PC-3 (cell line): ENCODE measurements around the gene NEGR1. TPM values are rescaled to one million over a fixed set of nuclear protein-coding genes. Genes with fewer than 3 reads are reported as not detected.

Source experiments
- ATAC-seq: fragments of 200-7000 bp; cut with Tn5 transposase; 2 replicates; pipeline ENCODE4 v1.9.1; 2020; ENCODE audit warnings: mild to moderate bottlenecking, moderate library complexity
- BruUV-seq: library from RNA; stranded (reverse); fragments of 400-500 nt; replicated peaks from 2 replicates; lab custom pipeline; 2021; lab: Mats Ljungman, UMichigan
- CTCF ChIA-PET: fragments of 300-600 bp; sonication (Branson Sonifier 250); formaldehyde crosslinking; loops from one replicate; lab custom pipeline; 2022; ENCODE audit warnings: antibody characterized with exemption; lab: Charles Lee
- POLR2A ChIA-PET: fragments of 300-600 bp; sonication (Branson Sonifier 250); formaldehyde crosslinking; loops from one replicate; lab custom pipeline; 2022; ENCODE audit warnings: antibody characterized with exemption; ENCODE audit not compliant: unreplicated experiment; lab: Charles Lee
- DNase-seq: peaks from one replicate; pipeline ENCODE4 v3.0.0-alpha.2; 2015
- H2AFZ ChIP-seq: fragments of 300-600 bp; sonication (generic); 2 replicates; pipeline ENCODE4 v1.6.0; 2016; ENCODE audit warnings: antibody characterized with exemption, low read length
- H3F3A ChIP-seq: fragments of 300-600 bp; sonication (generic); one replicate; pipeline ENCODE4 v1.6.0; 2017; ENCODE audit warnings: antibody characterized with exemption, low read length, control low read depth, mild to moderate bottlenecking; ENCODE audit not compliant: unreplicated experiment
- H3K27ac ChIP-seq: fragments of 300-600 bp; sonication (generic); 2 replicates; pipeline ENCODE4 v1.5.1; 2016; ENCODE audit warnings: mild to moderate bottlenecking, low read length
- H3K27me3 ChIP-seq: fragments of 300-600 bp; sonication (generic); 2 replicates; pipeline ENCODE4 v1.6.1; 2016; ENCODE audit warnings: low read length, mixed read lengths
- H3K36me3 ChIP-seq: fragments of 300-600 bp; sonication (generic); 2 replicates; pipeline ENCODE4 v1.6.1; 2016; ENCODE audit warnings: low read depth, mixed run types, low read length, mixed read lengths
- H3K4me1 ChIP-seq: fragments of 300-600 bp; sonication (generic); 2 replicates; pipeline ENCODE4 v1.5.1; 2016; ENCODE audit warnings: low read length; ENCODE audit not compliant: insufficient read depth
- H3K4me2 ChIP-seq: fragments of 300-600 bp; sonication (generic); 2 replicates; pipeline ENCODE4 v1.6.0; 2016; ENCODE audit warnings: low read length
- H3K4me3 ChIP-seq: fragments of 300-600 bp; sonication (generic); 2 replicates; pipeline ENCODE4 v1.5.1; 2016; ENCODE audit warnings: mild to moderate bottlenecking, low read length, mixed read lengths
- H3K79me2 ChIP-seq: fragments of 300-600 bp; sonication (generic); 2 replicates; pipeline ENCODE4 v1.6.1; 2017; ENCODE audit warnings: low read length, mixed read lengths
- H3K9ac ChIP-seq: fragments of 300-600 bp; sonication (generic); 2 replicates; pipeline ENCODE4 v1.6.0; 2016; ENCODE audit warnings: mild to moderate bottlenecking, low read length
- H3K9me2 ChIP-seq: fragments of 300-600 bp; sonication (generic); replicated peaks from 2 replicates; pipeline ENCODE4 v1.6.1; 2016; ENCODE audit warnings: mixed run types, low read length, mixed read lengths
- H3K9me3 ChIP-seq: fragments of 300-600 bp; sonication (generic); 2 replicates; pipeline ENCODE4 v1.6.1; 2016; ENCODE audit warnings: low read length, mixed read lengths
- H4K20me1 ChIP-seq: fragments of 300-600 bp; sonication (generic); 2 replicates; pipeline ENCODE4 v1.6.1; 2016; ENCODE audit warnings: low read length, mixed read lengths
- CTCF ChIP-seq: fragments of 300-600 bp; sonication (generic); conservative IDR thresholded peaks from 2 replicates; pipeline ENCODE4 v1.5.1; 2017; ENCODE audit warnings: antibody characterized with exemption, low read depth, mild to moderate bottlenecking, low read length
- EZH2 ChIP-seq: fragments of 300-600 bp; sonication (generic); IDR thresholded peaks from one replicate; pipeline ENCODE4 v1.6.1; 2017; ENCODE audit warnings: antibody characterized with exemption, mild to moderate bottlenecking, low read length; ENCODE audit not compliant: unreplicated experiment
- EZH2phosphoT487 ChIP-seq: fragments of 300-600 bp; sonication (generic); IDR thresholded peaks from 2 replicates; pipeline ENCODE4 v1.6.1; 2018; ENCODE audit warnings: mild to moderate bottlenecking, antibody characterized with exemption, low read length, borderline replicate concordance
- intact Hi-C: fragments of 100-400 bp; cut with micrococcal nuclease; formaldehyde crosslinking; loops from 2 replicates; pipeline ENCODE4 v1.9.0; 2023
- total RNA-seq: library from RNA; depleted of rRNA; stranded (reverse); fragments of >200 nt; gene quantifications from 2 replicates; pipeline ENCODE4 v1.2.3, GENCODE V29; 2014

NEGR1 gene
- total RNA-seq, 1 experiment from 2014 or later: 3.4 TPM

DNA sequence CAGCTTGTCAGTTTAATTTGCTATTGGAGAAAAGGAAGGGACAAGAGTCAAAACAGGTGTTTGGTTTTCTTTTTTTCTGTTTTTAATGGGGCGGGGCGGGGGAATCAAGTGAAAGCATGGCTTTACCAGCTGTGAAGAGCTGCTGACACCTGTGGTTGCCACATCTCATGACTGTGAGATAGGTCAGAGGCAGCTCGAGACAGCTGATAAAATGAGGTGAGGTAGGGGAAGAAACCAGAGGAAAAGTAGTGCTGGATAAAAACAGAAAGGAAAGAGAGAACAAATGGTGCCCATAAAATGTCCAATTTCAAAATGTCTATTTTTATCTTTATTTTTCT is 272.3 kb downstream of the NEGR1 start:
- H3F3A ChIP-seq: no peaks in the 10 kb centered on the region
- H3K79me2 ChIP-seq: no peaks in the 10 kb centered on the region
- H3K4me1 ChIP-seq: no peaks in the 10 kb centered on the region
- no peak for DNase-seq
- H3K4me2 ChIP-seq: no peak overlapping the region
- no peaks in the 10 kb centered on the region for H3K9me2 ChIP-seq
- no peak overlapping the region for H2AFZ ChIP-seq
- intact Hi-C loops: no loop called here
- TF ChIP-seq CTCF (no peak), EZH2phosphoT487 (no peak), EZH2 (no peak)
- BruUV-seq: no TSS peak
- no peaks in the 10 kb centered on the region for H3K27me3 ChIP-seq
- POLR2A ChIA-PET: no interaction called here
- no peak overlapping the region for H3K9ac ChIP-seq
- H3K9me3 ChIP-seq: no peaks in the 10 kb centered on the region
- H3K4me3 ChIP-seq: no peak overlapping the region
- no peaks in the 10 kb centered on the region for H4K20me1 ChIP-seq
- ATAC-seq: no peak
- CTCF ChIA-PET: no interaction called here
- H3K36me3 ChIP-seq: no peaks in the 10 kb centered on the region
- no peak overlapping the region for H3K27ac ChIP-seq

GRCh38 chr1:72009173-72010093 is 272.9 kb downstream of the NEGR1 start:
- TF ChIP-seq EZH2phosphoT487 (no peak), CTCF (no peak), EZH2 (no peak)
- no peaks in the 10 kb centered on the region for H4K20me1 ChIP-seq
- no TSS peak for BruUV-seq
- H3K4me3 ChIP-seq: no peak overlapping the region
- ChIA-PET CTCF (no interaction called here), POLR2A (no interaction called here)
- no peak for ATAC-seq
- no peak for DNase-seq
- intact Hi-C loops: no loop called here
- no peak overlapping the region for H3K27ac ChIP-seq
- H3K9ac ChIP-seq: no peak overlapping the region
- no peaks in the 10 kb centered on the region for H3K36me3 ChIP-seq
- H3K27me3 ChIP-seq: no peaks in the 10 kb centered on the region
- no peaks in the 10 kb centered on the region for H3F3A ChIP-seq
- H3K9me2 ChIP-seq: no peaks in the 10 kb centered on the region
- no peak overlapping the region for H3K4me2 ChIP-seq
- no peak overlapping the region for H2AFZ ChIP-seq
- no peaks in the 10 kb centered on the region for H3K4me1 ChIP-seq
- no peaks in the 10 kb centered on the region for H3K79me2 ChIP-seq
- no peaks in the 10 kb centered on the region for H3K9me3 ChIP-seq

DNA sequence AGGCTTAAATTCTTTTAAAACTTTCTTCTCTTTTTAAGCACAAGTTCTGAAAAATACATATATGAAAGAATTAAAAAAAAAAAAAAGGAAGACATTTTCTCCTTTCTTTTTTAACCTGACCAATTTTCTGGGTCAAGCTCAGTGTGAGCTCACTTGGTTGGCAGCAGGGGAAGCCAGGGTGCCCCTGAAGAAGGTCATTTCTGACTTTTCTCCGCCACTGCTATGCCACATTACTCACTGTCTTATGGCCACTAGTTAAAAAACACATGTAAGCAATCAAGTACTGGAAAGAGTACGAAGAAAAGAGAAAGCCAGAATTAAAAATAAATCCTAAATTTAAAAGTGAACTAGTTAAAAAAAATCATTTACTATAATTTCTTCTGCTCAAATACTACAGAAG is 275.0 kb downstream of the NEGR1 start:
- POLR2A ChIA-PET: no interaction called here
- ATAC-seq (no peak), DNase-seq (no peak)
- Histone ChIP-seq H3K27ac (no peak overlapping the region), H3F3A (no peaks in the 10 kb centered on the region), H3K27me3 (no peaks in the 10 kb centered on the region), H2AFZ (no peak overlapping the region), H3K4me3 (no peak overlapping the region), H3K9me2 (no peaks in the 10 kb centered on the region), H3K9ac (no peak overlapping the region), H3K9me3 (no peaks in the 10 kb centered on the region), H3K4me1 (no peaks in the 10 kb centered on the region), H3K79me2 (no peaks in the 10 kb centered on the region), H3K36me3 (no peaks in the 10 kb centered on the region), H3K4me2 (no peak overlapping the region), H4K20me1 (no peaks in the 10 kb centered on the region)
- TF ChIP-seq EZH2: no peak
- TF ChIP-seq EZH2phosphoT487: no peak
- TF ChIP-seq CTCF: no peak
- CTCF ChIA-PET: no interaction called here
- intact Hi-C loops: no loop called here
- BruUV-seq: no TSS peak
